ENCODE data around the gene CPLANE1.
A peak's percentile ranks its signal among the peaks of the same experiment; 100 is the strongest.

CPLANE1 gene

DNA sequence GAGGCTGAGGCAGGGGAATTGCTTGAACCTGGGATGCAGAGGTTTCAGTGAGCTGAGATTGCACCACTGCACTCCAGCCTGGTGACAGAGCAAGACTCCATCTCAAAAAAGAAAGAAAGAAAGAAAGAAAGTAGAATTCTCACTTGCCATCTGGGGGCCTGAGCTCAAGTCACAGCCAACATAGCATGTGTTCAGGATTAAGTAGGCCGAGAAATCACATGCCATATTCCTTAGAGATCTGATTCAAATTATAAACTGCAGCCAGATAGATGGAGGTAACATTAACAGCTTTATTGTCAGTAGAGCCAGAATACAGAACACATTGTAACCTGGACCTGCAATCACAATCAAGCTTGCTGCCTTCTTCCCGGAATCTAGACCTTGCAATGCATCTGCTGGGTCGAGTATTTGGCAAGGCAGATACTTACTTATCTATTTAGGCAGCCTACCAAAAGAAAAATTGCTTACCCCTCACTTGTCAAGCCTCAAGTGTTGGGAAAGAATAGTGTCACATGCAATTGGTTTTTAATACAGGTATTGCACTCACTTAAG is 173.7 kb downstream of the CPLANE1 start:
- no peak overlapping the region for H3K27ac ChIP-seq (ENCODE audit: poor library complexity, severe bottlenecking)
- ATAC-seq (ENCODE audit: low read depth) (no peak), DNase-seq (ENCODE audit: low spot score) (no peak)
- peaks cover 5% of the 10 kb centered on the region for H3K4me1 ChIP-seq (ENCODE audit: insufficient read depth, poor library complexity, severe bottlenecking)
- H3K36me3 ChIP-seq (ENCODE audit: low read depth), result 0 out of 2 replicates have a peak, but pooled peaks cover 6% of the 10 kb centered on the region
- H3K27me3 ChIP-seq (ENCODE audit: insufficient read depth, poor library complexity, severe bottlenecking), result no peaks in the 10 kb centered on the region
- TF ChIP-seq, protein P1, sequence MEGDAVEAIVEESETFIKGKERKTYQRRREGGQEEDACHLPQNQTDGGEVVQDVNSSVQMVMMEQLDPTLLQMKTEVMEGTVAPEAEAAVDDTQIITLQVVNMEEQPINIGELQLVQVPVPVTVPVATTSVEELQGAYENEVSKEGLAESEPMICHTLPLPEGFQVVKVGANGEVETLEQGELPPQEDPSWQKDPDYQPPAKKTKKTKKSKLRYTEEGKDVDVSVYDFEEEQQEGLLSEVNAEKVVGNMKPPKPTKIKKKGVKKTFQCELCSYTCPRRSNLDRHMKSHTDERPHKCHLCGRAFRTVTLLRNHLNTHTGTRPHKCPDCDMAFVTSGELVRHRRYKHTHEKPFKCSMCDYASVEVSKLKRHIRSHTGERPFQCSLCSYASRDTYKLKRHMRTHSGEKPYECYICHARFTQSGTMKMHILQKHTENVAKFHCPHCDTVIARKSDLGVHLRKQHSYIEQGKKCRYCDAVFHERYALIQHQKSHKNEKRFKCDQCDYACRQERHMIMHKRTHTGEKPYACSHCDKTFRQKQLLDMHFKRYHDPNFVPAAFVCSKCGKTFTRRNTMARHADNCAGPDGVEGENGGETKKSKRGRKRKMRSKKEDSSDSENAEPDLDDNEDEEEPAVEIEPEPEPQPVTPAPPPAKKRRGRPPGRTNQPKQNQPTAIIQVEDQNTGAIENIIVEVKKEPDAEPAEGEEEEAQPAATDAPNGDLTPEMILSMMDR (IDR thresholded peaks at IDR 0.05; ENCODE audit: poor library complexity, severe bottlenecking), result no peak
- no peaks in the 10 kb centered on the region for H3K9me3 ChIP-seq (ENCODE audit: severe bottlenecking)
- H3K4me3 ChIP-seq (ENCODE audit: severe bottlenecking), result no peak overlapping the region

DNA sequence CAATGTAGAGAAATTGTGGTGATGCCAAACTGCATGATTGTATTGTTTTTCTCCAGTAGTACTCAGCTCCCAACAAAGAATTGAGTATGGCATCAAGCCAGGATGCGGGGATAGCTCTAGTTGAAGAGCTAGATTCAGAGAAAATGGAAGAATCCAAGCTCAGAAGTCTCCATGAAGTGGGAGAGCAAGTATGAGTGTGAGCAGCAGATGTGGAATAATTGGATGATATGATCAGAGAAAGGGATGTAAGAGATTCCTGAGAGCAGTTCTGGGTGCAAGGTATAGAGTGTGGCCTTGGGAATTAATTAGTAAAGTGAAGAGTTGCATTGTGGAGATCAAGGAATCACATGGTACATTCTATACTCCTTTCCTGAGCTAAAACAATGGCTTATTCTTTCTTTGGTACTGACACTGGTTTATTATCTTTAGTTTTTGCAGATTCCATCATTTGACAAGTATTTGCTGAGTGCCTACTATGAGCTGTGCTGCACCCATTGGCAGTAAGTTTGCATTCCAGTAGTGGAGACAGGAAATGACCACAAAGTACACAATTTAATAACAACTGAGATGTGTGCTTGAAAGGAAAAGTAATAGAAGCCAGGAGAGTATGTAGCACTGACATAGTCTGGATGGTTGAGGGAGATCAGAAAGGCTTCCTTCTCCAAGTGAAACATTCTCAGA is 177.1 kb downstream of the CPLANE1 start:
- H3K27me3 ChIP-seq (ENCODE audit: insufficient read depth, poor library complexity, severe bottlenecking), result no peaks in the 10 kb centered on the region
- peak; percentile 53; the same call in 2 of the 3 replicates for ATAC-seq (ENCODE audit: low read depth)
- H3K27ac ChIP-seq (ENCODE audit: poor library complexity, severe bottlenecking), result peak overlapping the region; percentile 6
- H3K4me3 ChIP-seq (ENCODE audit: severe bottlenecking), result no peak overlapping the region
- no peak for DNase-seq (ENCODE audit: low spot score)
- no peaks in the 10 kb centered on the region for H3K9me3 ChIP-seq (ENCODE audit: severe bottlenecking)
- TF ChIP-seq, protein P1 (IDR thresholded peaks at IDR 0.05; ENCODE audit: poor library complexity, severe bottlenecking), result no peak
- peaks cover 5% of the 10 kb centered on the region for H3K4me1 ChIP-seq (ENCODE audit: insufficient read depth, poor library complexity, severe bottlenecking)
- H3K36me3 ChIP-seq (ENCODE audit: low read depth), result no peaks in the 10 kb centered on the region

DNA sequence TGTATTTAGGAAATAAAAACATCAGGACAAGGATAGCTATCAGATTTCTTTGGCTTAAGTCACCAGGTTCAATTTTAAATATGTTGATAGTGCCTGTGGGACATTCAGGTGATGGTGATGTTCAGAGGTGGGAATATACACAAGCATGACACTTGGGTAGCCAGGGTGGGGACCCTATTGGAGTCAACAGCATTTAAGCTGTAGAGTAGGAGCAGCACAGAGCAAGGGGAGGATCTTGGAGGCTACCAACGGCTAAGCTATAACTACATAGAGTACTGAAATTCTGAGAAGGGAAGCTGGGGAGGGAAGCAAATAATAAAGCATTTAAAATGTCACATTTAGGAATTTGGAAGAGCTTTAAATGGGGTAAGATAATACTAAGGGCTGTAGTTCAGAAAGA is 177.7 kb downstream of the CPLANE1 start:
- Histone ChIP-seq H3K4me3 (ENCODE audit: severe bottlenecking) (no peak overlapping the region), H3K27ac (ENCODE audit: poor library complexity, severe bottlenecking) (no peak overlapping the region), H3K4me1 (ENCODE audit: insufficient read depth, poor library complexity, severe bottlenecking) (peaks cover 5% of the 10 kb centered on the region), H3K27me3 (ENCODE audit: insufficient read depth, poor library complexity, severe bottlenecking) (no peaks in the 10 kb centered on the region), H3K9me3 (ENCODE audit: severe bottlenecking) (no peaks in the 10 kb centered on the region), H3K36me3 (ENCODE audit: low read depth) (no peaks in the 10 kb centered on the region)
- ATAC-seq (ENCODE audit: low read depth) (no peak), DNase-seq (ENCODE audit: low spot score) (no peak)
- TF ChIP-seq, protein P1 (IDR thresholded peaks at IDR 0.05; ENCODE audit: poor library complexity, severe bottlenecking), result no peak

DNA sequence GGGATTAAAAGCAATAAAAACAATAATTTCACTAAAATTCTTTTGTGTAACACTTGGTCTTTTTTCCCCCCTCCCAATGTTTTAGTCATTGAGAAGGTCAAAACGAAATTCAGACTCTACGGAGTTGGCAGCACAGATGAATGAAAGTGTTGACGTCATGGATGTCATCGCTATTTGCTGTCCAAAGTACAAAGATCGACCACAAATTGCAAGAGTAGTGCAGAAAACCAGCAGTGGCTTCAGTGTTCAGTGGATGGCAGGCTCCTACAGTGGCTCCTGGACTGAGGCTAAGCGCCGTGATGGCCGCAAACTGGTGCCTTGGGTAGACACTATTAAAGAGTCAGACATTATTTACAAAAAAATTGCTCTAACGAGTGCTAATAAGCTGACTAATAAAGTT is 184.7 kb downstream of the CPLANE1 start:
- DNase-seq (ENCODE audit: low spot score) (no peak), ATAC-seq (ENCODE audit: low read depth) (no peak)
- H3K27me3 ChIP-seq (ENCODE audit: insufficient read depth, poor library complexity, severe bottlenecking), result no peaks in the 10 kb centered on the region
- TF ChIP-seq, protein P1 (IDR thresholded peaks at IDR 0.05; ENCODE audit: poor library complexity, severe bottlenecking), result no peak
- H3K4me1 ChIP-seq (ENCODE audit: insufficient read depth, poor library complexity, severe bottlenecking), result no peaks in the 10 kb centered on the region
- H3K27ac ChIP-seq (ENCODE audit: poor library complexity, severe bottlenecking), result no peak overlapping the region
- H3K36me3 ChIP-seq (ENCODE audit: low read depth), result peaks cover 66% of the 10 kb centered on the region
- H3K9me3 ChIP-seq (ENCODE audit: severe bottlenecking), result no peaks in the 10 kb centered on the region
- no peak overlapping the region for H3K4me3 ChIP-seq (ENCODE audit: severe bottlenecking)

DNA sequence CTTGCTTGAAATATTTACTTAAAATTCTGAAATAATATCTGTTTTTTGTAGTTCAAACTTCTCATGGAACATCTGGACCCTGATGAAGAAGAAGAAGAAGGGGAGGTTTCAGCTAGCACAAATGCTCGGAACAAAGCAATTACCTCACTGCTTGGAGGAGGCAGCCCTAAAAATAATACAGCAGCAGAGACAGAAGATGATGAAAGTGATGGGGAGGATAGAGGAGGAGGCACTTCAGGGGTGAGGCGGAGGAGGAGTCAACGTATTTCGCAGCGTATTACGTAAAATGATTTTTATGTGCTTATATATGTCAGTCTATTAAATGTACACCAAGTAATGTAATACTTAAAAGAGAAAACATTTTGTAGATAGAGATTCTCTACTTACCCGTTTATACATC is 185.4 kb downstream of the CPLANE1 start:
- Histone ChIP-seq H3K4me3 (ENCODE audit: severe bottlenecking) (no peak overlapping the region), H3K27ac (ENCODE audit: poor library complexity, severe bottlenecking) (no peak overlapping the region), H3K4me1 (ENCODE audit: insufficient read depth, poor library complexity, severe bottlenecking) (no peaks in the 10 kb centered on the region), H3K36me3 (ENCODE audit: low read depth) (peaks cover 73% of the 10 kb centered on the region), H3K27me3 (ENCODE audit: insufficient read depth, poor library complexity, severe bottlenecking) (no peaks in the 10 kb centered on the region), H3K9me3 (ENCODE audit: severe bottlenecking) (no peaks in the 10 kb centered on the region)
- DNase-seq (ENCODE audit: low spot score) (no peak), ATAC-seq (ENCODE audit: low read depth) (no peak)
- TF ChIP-seq, protein P1 (IDR thresholded peaks at IDR 0.05; ENCODE audit: poor library complexity, severe bottlenecking), result no peak

Data from RWPE2 (cell line).